GM21515 (cell line): ENCODE measurements around the gene PANK2.
"Not testable (repeated sequence)": the region's sequence is repeated elsewhere in the genome, so short reads cannot be mapped to it uniquely, and the experiment has no call there.

ENCODE experiments used
- ATAC-seq: cut with Tn5 transposase; IDR thresholded peaks from one replicate; pipeline ENCODE4 v1.9.1; 2021; ENCODE audit not compliant: unreplicated experiment

Gene PANK2

GRCh38 chr20:3869839-3870634 lies 19.1 kb upstream of the PANK2 start:
- no peak for ATAC-seq

- no peak for ATAC-seq
Measured at GRCh38 chr20:3871550-3872265, 17.5 kb upstream of the PANK2 start.

GRCh38 chr20:3873507-3873906 lies 15.7 kb upstream of the PANK2 start:
- no peak for ATAC-seq

GRCh38 chr20:3874194-3874844 lies 14.9 kb upstream of the PANK2 start:
- ATAC-seq = no peak

- ATAC-seq = no peak
Measured at GRCh38 chr20:3875378-3875974, 13.7 kb upstream of the PANK2 start.

GRCh38 chr20:3876000-3876399 lies 13.2 kb upstream of the PANK2 start:
- no peak for ATAC-seq

- no peak for ATAC-seq
Measured at GRCh38 chr20:3876676-3877075, 12.5 kb upstream of the PANK2 start.

- not testable (repeated sequence) for ATAC-seq
Measured at GRCh38 chr20:3878921-3879274, 10.3 kb upstream of the PANK2 start.

GRCh38 chr20:3885715-3886114 lies 3.5 kb upstream of the PANK2 start:
- no peak for ATAC-seq

GRCh38 chr20:3887876-3888620 lies 1.1 kb upstream of the PANK2 start:
- no peak for ATAC-seq

GRCh38 chr20:3889489-3890397 lies 556 bp downstream of the PANK2 start:
- peak; percentile 15 for ATAC-seq

GRCh38 chr20:3890398-3890751 lies 1.2 kb downstream of the PANK2 start:
- ATAC-seq = no peak

GRCh38 chr20:3890999-3891929 lies 2.1 kb downstream of the PANK2 start:
- ATAC-seq = no peak

GRCh38 chr20:3894796-3895195 lies 5.6 kb downstream of the PANK2 start:
- no peak for ATAC-seq

GRCh38 chr20:3896302-3896701 lies 7.1 kb downstream of the PANK2 start:
- ATAC-seq = no peak

- ATAC-seq = no peak
Measured at GRCh38 chr20:3896853-3897583, 7.8 kb downstream of the PANK2 start.

- ATAC-seq = not testable (repeated sequence)
Measured at GRCh38 chr20:3898181-3898580, 9.0 kb downstream of the PANK2 start.

- no peak for ATAC-seq
Measured at GRCh38 chr20:3898639-3899038, 9.5 kb downstream of the PANK2 start.
